GM18868 (cell line): Measurements from ENCODE around the gene HSD17B8.
"Not testable (repeated sequence)": the region's sequence is repeated elsewhere in the genome, so short reads cannot be mapped to it uniquely, and the experiment has no call there.

Experiments used
- ATAC-seq: cut with Tn5 transposase; IDR thresholded peaks from one replicate; pipeline ENCODE4 v1.9.1; 2021; ENCODE audit warnings: mild to moderate bottlenecking, moderate library complexity; ENCODE audit not compliant: unreplicated experiment

HSD17B8 gene

GRCh38 chr6:33205191-33206026 lies 954 bp downstream of the HSD17B8 start:
- ATAC-seq: no peak

GRCh38 chr6:33206027-33206863 lies 1.8 kb downstream of the HSD17B8 start:
- ATAC-seq: no peak

DNA sequence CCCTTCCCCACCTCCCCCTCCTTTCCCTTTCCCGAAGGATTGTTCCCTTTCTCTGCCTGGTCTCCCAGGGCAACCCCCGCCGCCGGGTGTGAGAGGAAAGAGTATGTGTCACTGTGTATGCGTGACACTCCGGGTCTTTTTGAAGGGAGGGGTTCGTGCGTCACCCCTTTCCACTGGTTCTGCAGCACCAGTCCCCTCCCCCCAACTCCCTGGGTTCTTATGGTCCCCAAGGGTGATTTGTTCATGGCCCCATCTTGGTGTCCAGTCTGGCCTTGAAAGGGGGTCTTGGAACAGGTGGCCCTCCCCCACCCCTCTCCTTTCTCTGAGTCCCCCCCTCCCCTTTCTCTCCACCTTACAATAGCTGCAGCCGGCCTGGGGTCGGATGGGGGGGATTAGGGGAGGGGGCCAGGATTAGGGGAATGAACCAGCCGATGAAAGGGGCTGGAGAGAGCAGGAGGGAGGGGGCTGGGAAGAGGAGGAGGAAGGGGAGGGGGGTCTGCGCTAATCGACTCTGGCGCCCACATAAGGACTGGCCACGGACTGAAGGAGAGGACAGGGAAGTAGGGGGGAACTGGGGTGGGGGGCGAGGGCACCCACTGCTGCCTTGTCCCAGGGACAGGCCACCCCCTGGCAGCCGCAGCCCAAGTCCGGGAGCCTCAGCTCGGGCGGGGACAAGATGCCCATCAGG lies 2.6 kb downstream of the HSD17B8 start:
- ATAC-seq: no peak

DNA sequence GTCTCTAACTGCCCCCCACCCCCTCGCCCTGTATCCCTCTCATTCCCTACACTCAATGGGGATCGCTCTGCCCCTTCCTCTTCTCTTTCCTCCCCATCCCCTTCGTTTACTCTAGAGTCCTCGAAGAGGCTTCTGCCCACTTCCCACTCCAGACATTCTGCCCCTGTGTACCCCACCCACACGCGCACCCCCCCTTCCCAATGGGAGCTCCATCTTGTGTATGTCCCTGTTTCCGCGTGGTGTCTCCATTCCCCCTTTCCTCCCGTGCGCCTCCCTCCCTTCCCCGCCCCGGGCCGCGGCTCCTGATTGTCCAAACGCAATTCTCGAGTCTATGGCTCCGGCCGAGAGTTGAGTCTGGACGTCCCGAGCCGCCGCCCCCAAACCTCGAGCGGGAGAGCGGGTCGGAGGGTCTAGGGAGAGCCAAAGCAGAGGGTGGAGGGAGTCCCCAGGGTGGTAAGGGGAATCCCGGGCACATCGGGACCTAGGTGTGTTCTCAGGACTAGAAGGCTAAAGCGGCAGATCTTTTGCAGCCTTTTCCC lies 3.2 kb downstream of the HSD17B8 start:
- ATAC-seq: no peak

DNA sequence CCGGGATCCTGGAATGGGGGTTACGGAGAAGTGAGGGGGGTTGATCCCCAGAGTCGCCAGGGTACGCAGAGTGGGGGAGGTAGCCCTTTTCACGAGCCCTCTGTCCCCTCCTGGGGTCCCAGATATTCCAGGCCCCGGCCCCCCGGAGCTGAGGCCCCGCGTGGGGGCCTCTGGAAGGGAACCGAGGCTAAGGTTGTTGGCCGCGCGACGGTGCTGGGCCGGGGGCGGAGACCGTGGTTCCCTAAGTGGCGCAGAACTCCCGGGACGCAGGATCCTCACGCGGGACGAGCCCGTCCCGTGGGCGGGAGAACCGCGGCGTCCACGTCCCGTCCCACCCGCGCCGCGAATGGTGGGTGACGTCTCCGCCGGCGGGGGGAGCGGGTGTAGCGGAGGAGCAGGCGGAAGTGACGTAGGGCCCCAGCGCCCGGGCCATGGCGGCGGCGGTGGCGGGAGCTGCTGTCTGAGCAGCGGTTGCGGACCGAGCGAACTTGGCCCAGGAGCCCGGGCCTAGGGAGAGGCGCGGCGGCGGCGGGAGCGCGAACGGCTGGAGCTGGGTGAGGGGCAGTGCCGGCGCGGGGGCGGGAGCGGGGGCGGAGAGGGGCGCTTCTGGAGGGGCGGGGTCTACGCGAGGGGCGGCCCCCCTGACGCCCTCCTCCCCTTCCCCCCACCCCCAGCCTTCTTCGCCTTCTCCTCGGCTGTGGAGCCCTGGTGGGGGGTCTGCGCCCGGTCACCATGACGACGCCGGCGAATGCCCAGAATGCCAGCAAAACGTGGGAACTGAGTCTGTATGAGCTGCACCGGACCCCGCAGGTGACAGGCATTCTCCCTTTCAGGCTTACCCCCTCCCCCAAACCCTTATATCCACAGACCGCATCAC lies 3.9 kb downstream of the HSD17B8 start, which contains the start of gene RING1:
Gene RING1, plus strand, starts transcription at position 410 of the 877 bp plus-strand sequence. Its CDS starts 323 bp downstream, at position 733.
- ATAC-seq: no peak

GRCh38 chr6:33209856-33210255 lies 5.4 kb downstream of the HSD17B8 start:
- ATAC-seq: no peak

DNA sequence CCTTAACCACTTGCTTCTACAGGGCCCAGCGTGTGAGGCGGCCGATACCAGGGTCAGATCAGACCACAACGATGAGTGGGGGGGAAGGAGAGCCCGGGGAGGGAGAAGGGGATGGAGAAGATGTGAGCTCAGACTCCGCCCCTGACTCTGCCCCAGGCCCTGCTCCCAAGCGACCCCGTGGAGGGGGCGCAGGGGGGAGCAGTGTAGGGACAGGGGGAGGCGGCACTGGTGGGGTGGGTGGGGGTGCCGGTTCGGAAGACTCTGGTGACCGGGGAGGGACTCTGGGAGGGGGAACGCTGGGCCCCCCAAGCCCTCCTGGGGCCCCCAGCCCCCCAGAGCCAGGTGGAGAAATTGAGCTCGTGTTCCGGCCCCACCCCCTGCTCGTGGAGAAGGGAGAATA lies 6.7 kb downstream of the HSD17B8 start:
- ATAC-seq: no peak

- no peak for ATAC-seq
These were observed 7.4 kb downstream of the HSD17B8 start for GRCh38 chr6:33211666-33212422.

DNA sequence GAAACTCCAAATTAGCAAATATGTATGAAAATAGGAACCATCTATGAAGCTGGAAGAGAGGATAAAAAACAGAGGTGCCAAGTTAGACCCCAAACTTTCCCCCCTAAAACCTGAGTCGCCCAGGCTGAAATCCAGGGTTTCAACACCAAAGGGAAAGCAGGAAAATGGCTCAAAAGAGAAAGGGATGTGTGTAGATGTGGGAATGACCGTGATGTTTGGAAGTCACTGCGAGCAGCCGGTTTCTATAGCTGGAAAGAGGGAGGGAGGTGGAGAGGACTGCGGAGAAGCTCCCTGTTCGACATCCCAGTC lies 8.4 kb downstream of the HSD17B8 start:
- no peak for ATAC-seq

- ATAC-seq: no peak
These were observed 8.9 kb downstream of the HSD17B8 start for GRCh38 chr6:33213166-33213988.

GRCh38 chr6:33213989-33214335 lies 9.5 kb downstream of the HSD17B8 start:
- no peak for ATAC-seq

- no peak for ATAC-seq
These were observed 11.0 kb downstream of the HSD17B8 start for GRCh38 chr6:33215271-33216116.

GRCh38 chr6:33216117-33216649 lies 11.7 kb downstream of the HSD17B8 start:
- ATAC-seq: no peak

GRCh38 chr6:33217246-33217645 lies 12.8 kb downstream of the HSD17B8 start:
- no peak for ATAC-seq

DNA sequence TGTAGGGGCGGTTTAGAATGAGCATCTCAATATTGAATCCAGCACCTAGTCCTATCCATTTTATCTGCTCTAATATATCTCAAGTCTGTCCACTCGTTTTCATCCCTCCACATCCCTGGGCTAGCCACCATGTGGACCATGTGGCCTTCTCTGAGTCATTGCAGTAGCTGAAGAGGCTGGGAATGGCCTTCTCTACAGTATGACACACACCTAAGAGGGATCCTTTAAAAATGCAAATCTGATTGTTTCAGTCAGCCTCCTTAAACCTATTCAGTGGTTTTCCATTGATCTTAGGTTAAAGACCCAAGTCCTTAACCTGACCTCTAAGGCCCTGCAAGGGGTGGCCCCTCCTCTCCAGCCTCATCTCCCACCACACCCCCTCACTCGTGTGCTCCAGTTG lies 13.2 kb downstream of the HSD17B8 start:
- ATAC-seq: no peak

DNA sequence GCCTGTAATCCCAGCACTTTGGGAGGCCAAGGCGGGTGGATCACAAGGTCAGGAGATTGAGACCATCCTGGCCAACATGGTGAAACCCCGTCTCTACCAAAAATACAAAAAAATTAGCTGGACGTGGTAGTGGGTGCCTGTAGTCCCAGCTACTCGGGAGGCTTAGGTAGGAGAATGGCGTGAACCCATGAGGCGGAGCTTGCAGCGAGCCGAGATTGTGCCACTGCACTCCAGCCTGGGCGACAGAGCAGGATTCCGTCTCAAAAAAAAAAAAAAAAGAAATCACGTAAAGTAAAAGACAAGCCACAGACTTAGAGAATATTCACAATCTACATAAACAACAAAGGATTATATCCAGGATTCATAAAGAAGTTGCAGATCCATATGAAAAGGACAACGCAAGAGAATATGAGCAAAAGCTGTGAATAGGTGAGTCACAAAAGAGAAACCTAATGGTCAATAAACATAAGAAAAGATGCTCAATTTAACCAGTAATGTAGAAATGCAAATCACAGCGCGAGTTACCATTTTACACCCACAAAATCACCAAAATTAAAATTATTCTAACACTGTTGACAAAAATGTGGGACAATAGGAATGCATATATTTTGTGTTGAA lies 22.2 kb downstream of the HSD17B8 start:
- not testable (repeated sequence) for ATAC-seq

DNA sequence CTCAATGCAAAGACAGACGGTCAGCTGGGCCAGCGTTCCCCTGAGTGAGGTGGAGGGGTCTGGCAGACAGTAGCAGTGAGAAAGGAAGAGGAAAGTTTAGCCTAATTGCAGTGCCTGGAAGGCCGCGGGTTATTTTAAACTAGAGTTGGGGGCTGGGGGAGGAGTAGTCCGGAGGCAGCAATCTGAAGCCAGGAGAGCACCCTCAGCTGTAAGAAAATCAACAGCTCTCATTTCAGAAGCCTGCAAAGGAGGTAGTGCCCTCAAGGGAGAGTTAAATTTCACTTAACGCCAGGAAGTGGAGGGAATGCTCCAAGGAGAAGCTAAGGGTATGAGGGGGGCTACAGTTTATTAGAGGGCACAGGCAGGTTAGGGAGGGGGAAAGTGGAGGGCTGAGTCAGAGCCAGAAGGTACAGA lies 30.8 kb downstream of the HSD17B8 start:
- ATAC-seq: no peak
